Astrocyte (in vitro differentiated cells and primary cell): ENCODE results near the gene AIRE. TPM values are rescaled to one million over a fixed set of nuclear protein-coding genes. Genes with fewer than 3 reads are reported as not detected.
"Not testable (repeated sequence)": the region's sequence is repeated elsewhere in the genome, so short reads cannot be mapped to it uniquely, and the experiment has no call there.

Source experiments
- DNase-seq: peaks from one replicate; pipeline ENCODE4 v3.0.0-alpha.2; 2010; ENCODE audit warnings: low read depth
- FAIRE-seq: peaks from 2 replicates; lab custom pipeline; 2011; peaks lifted over from hg19 to GRCh38; lab: Jason Lieb, UNC
- H2AFZ ChIP-seq: 2 replicates; pipeline ENCODE4 v1.6.0; 2012; ENCODE audit warnings: low read depth, low read length, inconsistent platforms
- H3K27ac ChIP-seq: 2 replicates; pipeline ENCODE4 v1.5.1; 2011; ENCODE audit warnings: low read depth, low read length, inconsistent platforms
- H3K27me3 ChIP-seq: 2 replicates; pipeline ENCODE4 v1.6.0; 2011; ENCODE audit warnings: low read length, inconsistent platforms; ENCODE audit not compliant: insufficient read depth
- H3K36me3 ChIP-seq: 2 replicates; pipeline ENCODE4 v1.5.1; 2011; ENCODE audit warnings: low read length, inconsistent platforms; ENCODE audit not compliant: insufficient read depth
- H3K4me1 ChIP-seq: 2 replicates; pipeline ENCODE4 v1.5.1; 2011; ENCODE audit warnings: low read length, inconsistent platforms; ENCODE audit not compliant: insufficient read depth
- H3K4me2 ChIP-seq: 2 replicates; pipeline ENCODE4 v1.6.0; 2012; ENCODE audit warnings: low read length, inconsistent platforms
- H3K4me3 ChIP-seq: 2 replicates; pipeline ENCODE4 v1.5.1; 2011; ENCODE audit warnings: low read depth, mild to moderate bottlenecking, low read length, inconsistent platforms; ENCODE audit not compliant: insufficient read depth
- H3K79me2 ChIP-seq: 2 replicates; pipeline ENCODE4 v1.6.0; 2012; ENCODE audit warnings: mild to moderate bottlenecking, low read length, inconsistent platforms; ENCODE audit not compliant: insufficient read depth
- H3K9ac ChIP-seq: 2 replicates; pipeline ENCODE4 v1.6.0; 2012; ENCODE audit warnings: mild to moderate bottlenecking, low read length, inconsistent platforms
- H3K9me3 ChIP-seq: 2 replicates; pipeline ENCODE4 v1.5.1; 2012; ENCODE audit warnings: low read depth, mild to moderate bottlenecking, low read length, inconsistent platforms; ENCODE audit not compliant: insufficient read depth
- H4K20me1 ChIP-seq: 2 replicates; pipeline ENCODE4 v1.6.0; 2012; ENCODE audit warnings: low read length, inconsistent platforms; ENCODE audit not compliant: insufficient read depth
- H3K27ac Mint-ChIP-seq: one replicate; pipeline ENCODE4 v1.8.0; 2021; ENCODE audit warnings: mild to moderate bottlenecking, mixed read lengths; ENCODE audit not compliant: unreplicated experiment
- H3K27me3 Mint-ChIP-seq: one replicate; pipeline ENCODE4 v1.8.0; 2021; ENCODE audit warnings: low read depth, mixed read lengths; ENCODE audit not compliant: unreplicated experiment
- H3K36me3 Mint-ChIP-seq: one replicate; pipeline ENCODE4 v1.8.0; 2021; ENCODE audit warnings: low read depth, mixed read lengths; ENCODE audit not compliant: unreplicated experiment
- H3K4me1 Mint-ChIP-seq: one replicate; pipeline ENCODE4 v1.8.0; 2021; ENCODE audit warnings: low read depth, mixed read lengths; ENCODE audit not compliant: unreplicated experiment
- H3K4me3 Mint-ChIP-seq: one replicate; pipeline ENCODE4 v1.8.0; 2021; ENCODE audit warnings: mild to moderate bottlenecking, moderate library complexity, mixed read lengths; ENCODE audit not compliant: unreplicated experiment
- H3K9me3 Mint-ChIP-seq: one replicate; pipeline ENCODE4 v1.8.0; 2021; ENCODE audit warnings: mild to moderate bottlenecking, mixed read lengths; ENCODE audit not compliant: unreplicated experiment
- CTCF ChIP-seq: IDR thresholded peaks from 2 replicates; pipeline ENCODE4 v1.5.1; 2011; ENCODE audit warnings: low read depth, mild to moderate bottlenecking, inconsistent platforms, low read length, moderate library complexity; ENCODE audit not compliant: insufficient read depth
- EZH2 ChIP-seq: IDR thresholded peaks from 2 replicates; pipeline ENCODE4 v1.6.1; 2012; ENCODE audit warnings: mild to moderate bottlenecking, low read length, inconsistent platforms; ENCODE audit not compliant: insufficient read depth
- total RNA-seq: library from RNA; stranded (reverse); gene quantifications from 2 replicates; pipeline ENCODE4 v1.2.1, GENCODE V29; 2021

Gene AIRE
- total RNA-seq, 1 donor from 2014 or later = 0.07 TPM

GRCh38 chr21:44337941-44338895 is 52.5 kb downstream of the AIRE start:
- no peaks in the 10 kb centered on the region for H3K27me3 Mint-ChIP-seq
- no peak for TF ChIP-seq CTCF
- TF ChIP-seq EZH2 = no peak
- Histone ChIP-seq H4K20me1 (no peaks in the 10 kb centered on the region), H3K4me2 (peak overlapping the region; percentile 96), H3K27ac (no peak overlapping the region), H3K4me1 (peaks cover 14% of the 10 kb centered on the region), H3K36me3 (no peaks in the 10 kb centered on the region), H3K9me3 (no peaks in the 10 kb centered on the region), H3K79me2 (no peaks in the 10 kb centered on the region), H3K27me3 (no peaks in the 10 kb centered on the region), H2AFZ (peak overlapping the region; percentile 71), H3K4me3 (peak overlapping the region; percentile 59), H3K9ac (peak overlapping the region; percentile 41)
- H3K27ac Mint-ChIP-seq = no peak overlapping the region
- H3K36me3 Mint-ChIP-seq = no peaks in the 10 kb centered on the region
- peak overlapping the region; percentile 79 for H3K4me3 Mint-ChIP-seq
- DNase-seq = peak; percentile 42
- peaks cover 4% of the 10 kb centered on the region for H3K4me1 Mint-ChIP-seq
- no peak for FAIRE-seq
- H3K9me3 Mint-ChIP-seq = no peaks in the 10 kb centered on the region

GRCh38 chr21:44338971-44339910 is 53.6 kb downstream of the AIRE start, which contains the start of gene CFAP410:
CFAP410 (minus strand) TSS chr21:44339390; CDS start chr21:44339194, 196 bp downstream.
- Histone ChIP-seq H3K9ac (peak within 1 kb of the TSS; percentile 99), H2AFZ (peak within 1 kb of the TSS; percentile 93), H3K36me3 (no peaks in the 10 kb centered on the region), H4K20me1 (no peaks in the 10 kb centered on the region), H3K4me1 (peaks cover 14% of the 10 kb centered on the region), H3K27me3 (no peaks in the 10 kb centered on the region), H3K4me3 (peak within 1 kb of the TSS; percentile 97), H3K9me3 (no peaks in the 10 kb centered on the region), H3K27ac (peak within 1 kb of the TSS; percentile 97), H3K4me2 (peak within 1 kb of the TSS; percentile 100), H3K79me2 (no peaks in the 10 kb centered on the region)
- peak within 1 kb of the TSS; percentile 93 for H3K27ac Mint-ChIP-seq
- no peaks in the 10 kb centered on the region for H3K36me3 Mint-ChIP-seq
- DNase-seq (peak; percentile 85), FAIRE-seq (no peak)
- peak within 1 kb of the TSS; percentile 87 for H3K4me3 Mint-ChIP-seq
- no peaks in the 10 kb centered on the region for H3K9me3 Mint-ChIP-seq
- no peaks in the 10 kb centered on the region for H3K27me3 Mint-ChIP-seq
- TF ChIP-seq CTCF (no peak), EZH2 (no peak)
- H3K4me1 Mint-ChIP-seq = peaks cover 4% of the 10 kb centered on the region

- peak overlapping the region; percentile 5 for H3K27ac Mint-ChIP-seq
Measured at GRCh38 chr21:44341726-44342458, 56.2 kb downstream of the AIRE start.

GRCh38 chr21:44342981-44343380 is 57.3 kb downstream of the AIRE start:
- H2AFZ ChIP-seq, H3K27me3 ChIP-seq, H3K27ac Mint-ChIP-seq, H3K4me1 Mint-ChIP-seq, H3K4me3 Mint-ChIP-seq, H4K20me1 ChIP-seq, FAIRE-seq, DNase-seq, H3K79me2 ChIP-seq, H3K9me3 ChIP-seq, H3K9ac ChIP-seq, H3K36me3 ChIP-seq, H3K4me3 ChIP-seq, H3K27ac ChIP-seq, H3K9me3 Mint-ChIP-seq, H3K36me3 Mint-ChIP-seq, H3K4me2 ChIP-seq: not testable (repeated sequence)
- H3K4me1 ChIP-seq = peaks cover 12% of the 10 kb centered on the region
- peaks cover 23% of the 10 kb centered on the region for H3K27me3 Mint-ChIP-seq

More at GRCh38 chr21:44341726-44342458, 56.2 kb downstream of the AIRE start:
- H3K27me3 ChIP-seq, H3K27ac ChIP-seq, H3K4me2 ChIP-seq, H3K4me3 ChIP-seq, H3K9me3 ChIP-seq, H3K4me1 Mint-ChIP-seq, FAIRE-seq, H3K4me3 Mint-ChIP-seq, H3K79me2 ChIP-seq, H3K36me3 ChIP-seq, H3K9me3 Mint-ChIP-seq, H4K20me1 ChIP-seq, H3K36me3 Mint-ChIP-seq, DNase-seq, H3K9ac ChIP-seq, H2AFZ ChIP-seq: not testable (repeated sequence)
- peaks cover 14% of the 10 kb centered on the region for H3K4me1 ChIP-seq
- peaks cover 13% of the 10 kb centered on the region for H3K27me3 Mint-ChIP-seq
